ENCODE data around the gene ARL8B. TPM values are rescaled to one million over a fixed set of nuclear protein-coding genes. Genes with fewer than 3 reads are reported as not detected.
"Not testable (repeated sequence)": the region's sequence is repeated elsewhere in the genome, so short reads cannot be mapped to it uniquely, and the experiment has no call there.

ARL8B gene
- total and polyA plus RNA-seq, 2 of the 8 experiments (the other 6 are each of a cell fraction or from before 2014, with no cell fraction given), result 14.5 to 27.8 TPM

DNA sequence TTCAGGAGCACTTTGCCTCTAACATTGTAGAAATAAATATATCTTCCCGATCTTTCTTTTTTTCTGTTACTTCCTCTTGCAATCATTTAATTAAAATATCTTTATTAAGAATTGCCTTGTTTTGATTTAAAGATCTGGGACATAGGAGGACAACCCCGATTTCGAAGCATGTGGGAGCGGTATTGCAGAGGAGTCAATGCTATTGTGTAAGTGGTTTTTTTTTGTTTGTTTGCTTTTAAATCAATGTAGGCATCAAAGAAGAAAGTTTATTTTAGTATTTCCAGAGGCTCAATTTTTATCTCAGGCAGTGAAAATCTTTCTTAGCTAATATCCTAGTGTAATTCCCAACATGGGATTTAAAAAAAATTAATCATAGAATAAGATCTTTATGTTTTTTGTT is 49.9 kb downstream of the ARL8B start:
- no peak overlapping the region for H3K14ac ChIP-seq (ENCODE audit: insufficient read length)
- H3K9ac ChIP-seq (replicated peaks in 1 of 4; ENCODE audit: extremely low read depth in 1 of 4, low read depth in 3 of 4, low read length in 3 of 4), result no peak overlapping the region
- no peak overlapping the region for H2BK12ac ChIP-seq (ENCODE audit: low read depth, low read length)
- DNase-seq (ENCODE audit: low read depth in 1 of 2, low spot score in 2 of 2), result no peak
- H3K23ac ChIP-seq (ENCODE audit: insufficient read length), result no peak overlapping the region
- H3K4me2 ChIP-seq (ENCODE audit: insufficient read depth in 1 of 2, low read depth in 2 of 2, low read length in 2 of 2), result no peak overlapping the region
- H2AK5ac ChIP-seq (ENCODE audit: low read depth, low read length), result no peak overlapping the region
- no peak overlapping the region for H2AFZ ChIP-seq (ENCODE audit: low read length)
- no peaks in the 10 kb centered on the region; the same call in 1 of the 2 replicates for H3K79me1 ChIP-seq (ENCODE audit: low read depth, low read length)
- peaks cover 0 to 3% of the 10 kb centered on the region in 2 experiments for H4K20me1 ChIP-seq (replicated peaks in 1 of 2; ENCODE audit: control insufficient read depth in 1 of 2, insufficient read depth in 2 of 2, low read length in 2 of 2)
- no peak overlapping the region for H2BK120ac ChIP-seq (replicated peaks; ENCODE audit: low read depth, low read length)
- H3K56ac ChIP-seq (replicated peaks; ENCODE audit: insufficient read length, low read depth, low read length), result no peak overlapping the region
- H3K4ac ChIP-seq (replicated peaks; ENCODE audit: insufficient read length, low read depth, low read length), result no peak overlapping the region
- no peak overlapping the region for H2BK15ac ChIP-seq (ENCODE audit: low read length)
- no peak overlapping the region for H4K5ac ChIP-seq (ENCODE audit: insufficient read length, low read depth, low read length)
- no peaks in the 10 kb centered on the region for H3K27me3 ChIP-seq (replicated peaks in 1 of 4; ENCODE audit: control insufficient read depth in 3 of 4, extremely low read depth in 1 of 4, insufficient read depth in 3 of 4, low read length in 3 of 4)
- FAIRE-seq, result no peak
- H3K4me1 ChIP-seq (replicated peaks in 1 of 4; ENCODE audit: control insufficient read depth in 3 of 4, insufficient read depth in 4 of 4, low read length in 3 of 4), result no peaks in the 10 kb centered on the region
- no peak overlapping the region for H3K18ac ChIP-seq (ENCODE audit: extremely low read depth, low read length)
- H2BK20ac ChIP-seq (ENCODE audit: low read length), result no peak overlapping the region
- no peak overlapping the region for H4K91ac ChIP-seq (replicated peaks; ENCODE audit: insufficient read length, low read length)
- H3K4me3 ChIP-seq (ENCODE audit: extremely low read depth in 1 of 4, insufficient read depth in 2 of 4, low read depth in 3 of 4, low read length in 4 of 4), result no peak overlapping the region
- POLR2A ChIA-PET (ENCODE audit: partially characterized antibody), result no interaction called here
- TF ChIP-seq EGR1 (IDR thresholded peaks at IDR 0.05; ENCODE audit: borderline replicate concordance, low read depth, low read length) (no peak), TCF12 (IDR thresholded peaks at IDR 0.05; ENCODE audit: low read depth, low read length) (no peak)
- no peak overlapping the region for H2BK5ac ChIP-seq (ENCODE audit: low read depth, low read length)
- H3K79me2 ChIP-seq (ENCODE audit: control insufficient read depth in 1 of 2, insufficient read depth in 2 of 2, low read length in 2 of 2), result peaks cover 0 to 21% of the 10 kb centered on the region in 2 experiments; a peak in 2 of 4 replicates
- peaks cover 0 to 24% (median 8%) of the 10 kb centered on the region in 4 experiments; a peak in 3 of 8 replicates for H3K36me3 ChIP-seq (ENCODE audit: control insufficient read depth in 2 of 4, insufficient read depth in 4 of 4, low read length in 3 of 4)
- no peak overlapping the region for H4K8ac ChIP-seq (ENCODE audit: extremely low read depth, insufficient read depth, low read length)
- no peak overlapping the region for H3K27ac ChIP-seq (ENCODE audit: low read depth, low read length)
- H3K23me2 ChIP-seq (ENCODE audit: low read depth, low read length), result no peaks in the 10 kb centered on the region
- no peaks in the 10 kb centered on the region for H3K9me3 ChIP-seq (ENCODE audit: insufficient read depth in 2 of 2, low read depth in 1 of 2, low read length in 1 of 2)
- WGBS, 2 experiments (ENCODE audit: extremely low coverage in 1 of 2, insufficient coverage in 1 of 2, insufficient read length in 1 of 2, insufficient replicate concordance in 2 of 2, low coverage in 1 of 2, low lambda C conversion rate in 2 of 2, missing lambda C conversion rate in 1 of 2), result 93% methylated on average over 4 of the region's 4 CpGs; no CpG with 5 or more reads in 1 of the 2 experiments
- CTCF ChIA-PET (ENCODE audit: partially characterized antibody), result no interaction called here

DNA sequence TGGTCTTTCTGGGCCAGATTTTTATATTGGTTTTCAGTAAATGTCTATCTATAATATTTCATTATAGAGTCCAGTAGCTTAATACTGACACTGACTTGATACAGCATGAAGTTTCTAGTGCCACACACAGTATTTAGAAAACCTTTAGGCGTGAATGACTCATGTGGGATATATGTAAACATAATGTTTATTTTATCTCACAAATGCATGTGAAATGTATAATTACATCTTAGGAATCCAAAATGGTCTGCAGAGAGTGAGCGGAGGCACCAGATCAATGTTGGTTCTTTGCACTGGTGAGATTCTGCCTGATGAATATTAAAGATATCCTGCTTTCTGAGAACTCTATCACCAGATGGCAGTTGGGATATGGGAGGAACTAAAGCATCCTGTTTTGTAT is 56.9 kb downstream of the ARL8B start:
- H4K5ac ChIP-seq (ENCODE audit: insufficient read length, low read depth, low read length); H3K56ac ChIP-seq (replicated peaks; ENCODE audit: insufficient read length, low read depth, low read length); H3K4me1 ChIP-seq (replicated peaks in 1 of 4; ENCODE audit: control insufficient read depth in 3 of 4, insufficient read depth in 4 of 4, low read length in 3 of 4); H3K23ac ChIP-seq (ENCODE audit: insufficient read length); H3K4ac ChIP-seq (replicated peaks; ENCODE audit: insufficient read length, low read depth, low read length); H2BK120ac ChIP-seq (replicated peaks; ENCODE audit: low read depth, low read length); H3K4me3 ChIP-seq (ENCODE audit: extremely low read depth in 1 of 4, insufficient read depth in 2 of 4, low read depth in 3 of 4, low read length in 4 of 4); H3K27ac ChIP-seq (ENCODE audit: low read depth, low read length); H2BK5ac ChIP-seq (ENCODE audit: low read depth, low read length); H3K4me2 ChIP-seq (ENCODE audit: insufficient read depth in 1 of 2, low read depth in 2 of 2, low read length in 2 of 2); FAIRE-seq; H3K79me1 ChIP-seq (ENCODE audit: low read depth, low read length); H2BK15ac ChIP-seq (ENCODE audit: low read length); DNase-seq (ENCODE audit: low read depth in 1 of 2, low spot score in 2 of 2); H2AFZ ChIP-seq (ENCODE audit: low read length); H3K14ac ChIP-seq (ENCODE audit: insufficient read length); H3K79me2 ChIP-seq (ENCODE audit: control insufficient read depth in 1 of 2, insufficient read depth in 2 of 2, low read length in 2 of 2); H4K20me1 ChIP-seq (replicated peaks in 1 of 2; ENCODE audit: control insufficient read depth in 1 of 2, insufficient read depth in 2 of 2, low read length in 2 of 2); H2BK20ac ChIP-seq (ENCODE audit: low read length); H3K9me3 ChIP-seq (ENCODE audit: insufficient read depth in 2 of 2, low read depth in 1 of 2, low read length in 1 of 2); H3K9ac ChIP-seq (replicated peaks in 1 of 4; ENCODE audit: extremely low read depth in 1 of 4, low read depth in 3 of 4, low read length in 3 of 4); H4K91ac ChIP-seq (replicated peaks; ENCODE audit: insufficient read length, low read length); H3K18ac ChIP-seq (ENCODE audit: extremely low read depth, low read length); H2AK5ac ChIP-seq (ENCODE audit: low read depth, low read length); POLR2A ChIA-PET (ENCODE audit: partially characterized antibody); H2BK12ac ChIP-seq (ENCODE audit: low read depth, low read length); H4K8ac ChIP-seq (ENCODE audit: extremely low read depth, insufficient read depth, low read length); H3K27me3 ChIP-seq (replicated peaks in 1 of 4; ENCODE audit: control insufficient read depth in 3 of 4, extremely low read depth in 1 of 4, insufficient read depth in 3 of 4, low read length in 3 of 4); H3K23me2 ChIP-seq (ENCODE audit: low read depth, low read length): not testable (repeated sequence)
- peaks cover 0 to 23% (median 7%) of the 10 kb centered on the region in 4 experiments; a peak in 4 of 8 replicates for H3K36me3 ChIP-seq (ENCODE audit: control insufficient read depth in 2 of 4, insufficient read depth in 4 of 4, low read length in 3 of 4)
- WGBS, 2 experiments (ENCODE audit: extremely low coverage in 1 of 2, insufficient coverage in 1 of 2, insufficient read length in 1 of 2, insufficient replicate concordance in 2 of 2, low coverage in 1 of 2, low lambda C conversion rate in 2 of 2, missing lambda C conversion rate in 1 of 2), result 89% methylated on average over 2 of the region's 2 CpGs; no CpG with 5 or more reads in 1 of the 2 experiments
- CTCF ChIA-PET (ENCODE audit: partially characterized antibody), result interaction anchor here (1.4 kb wide), 1 partner anchor 57 kb away, joined by 4 read pairs; the partner anchor contains the start of gene ARL8B

All from H1 (cell line).